NCI-H526 (cell line): Measurements from ENCODE around the gene HTRA1.

Experiments
- DNase-seq, 2 experiments: peaks; one replicate each; lab custom pipeline; 2025; lab: John Stamatoyannopoulos, UW

HTRA1 gene

DNA sequence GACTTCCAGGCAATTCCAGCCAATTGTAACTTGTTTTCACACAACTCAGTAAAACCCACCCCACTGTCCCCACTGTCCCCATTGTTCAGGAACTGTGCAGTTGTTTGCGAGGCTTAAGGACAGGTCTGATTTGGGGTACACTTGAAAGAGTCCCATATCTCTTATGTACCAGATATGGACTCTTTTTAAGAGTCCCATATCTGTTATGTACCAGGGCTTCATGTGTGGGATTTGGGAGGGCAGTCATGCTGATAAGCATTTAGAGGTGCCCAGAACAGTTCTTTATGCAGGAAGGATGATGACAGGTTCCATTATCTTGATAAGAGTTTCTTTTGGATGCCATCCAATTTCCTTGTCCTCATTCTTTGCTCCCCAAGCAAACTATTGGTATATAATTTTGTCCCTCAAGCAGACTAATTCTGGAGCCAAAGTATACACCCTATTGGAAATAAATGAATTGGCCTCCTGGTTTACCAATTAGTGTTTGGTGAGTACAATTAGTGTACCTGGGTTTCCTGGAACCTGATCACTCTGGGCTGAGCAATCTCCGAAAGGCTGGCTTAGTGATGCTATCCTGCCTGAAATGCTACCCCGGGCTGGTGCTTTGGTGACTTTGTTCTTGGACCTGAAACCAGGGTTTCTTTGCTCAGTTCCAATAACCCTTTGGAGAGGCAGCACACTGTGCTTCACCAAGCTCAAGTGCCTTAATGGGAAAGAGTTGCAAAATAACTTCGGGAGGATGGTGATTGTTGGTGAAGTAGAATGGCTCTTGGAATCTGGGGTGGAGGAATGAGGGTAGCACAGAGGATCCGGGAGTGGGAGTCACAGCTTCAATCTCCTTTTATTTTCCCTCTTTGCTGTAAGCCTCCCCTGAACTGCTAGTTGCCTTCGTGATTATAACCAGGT is 93.0 kb downstream of the HTRA1 start:
- DNase-seq: no peak

DNA sequence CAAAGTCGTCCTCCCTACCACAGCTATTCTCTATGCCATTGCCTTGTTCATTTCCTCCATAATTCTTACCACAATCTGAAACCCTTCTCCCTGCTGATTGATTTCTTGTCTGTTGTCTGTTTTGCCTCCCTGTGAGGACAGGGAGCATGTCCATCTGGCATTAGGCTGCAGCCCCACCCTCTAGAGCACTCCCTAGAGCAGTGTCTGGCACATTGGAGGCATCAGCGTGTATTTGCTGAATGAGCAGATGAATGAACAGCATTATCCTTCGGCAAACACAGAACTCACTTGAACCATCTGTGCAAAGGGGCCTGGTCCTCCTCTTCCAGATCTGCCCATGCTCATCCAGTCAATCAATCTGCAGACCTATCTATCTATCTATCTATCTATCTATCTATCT is 94.1 kb downstream of the HTRA1 start:
- DNase-seq: no peak

DNA sequence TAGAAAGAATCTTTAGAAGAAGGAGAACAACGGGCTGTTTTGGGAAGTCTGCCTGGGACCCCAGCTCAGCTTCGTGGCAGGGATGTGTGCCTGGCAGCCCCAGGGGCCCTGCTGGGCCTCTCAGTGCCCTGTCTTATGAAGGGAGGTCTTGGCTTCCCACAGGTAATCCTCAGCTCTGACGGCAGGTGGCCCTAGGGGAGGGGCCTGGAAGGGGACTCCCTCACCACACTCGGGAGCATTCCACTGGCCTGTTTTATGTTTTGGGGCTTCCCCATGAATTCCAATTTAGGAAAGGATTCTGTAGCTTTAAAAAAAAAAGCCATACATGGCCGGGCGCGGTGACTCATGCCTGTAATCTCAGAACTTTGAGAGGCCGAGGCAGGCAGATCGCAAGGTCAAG is 96.2 kb downstream of the HTRA1 start:
- DNase-seq: no peak

DNA sequence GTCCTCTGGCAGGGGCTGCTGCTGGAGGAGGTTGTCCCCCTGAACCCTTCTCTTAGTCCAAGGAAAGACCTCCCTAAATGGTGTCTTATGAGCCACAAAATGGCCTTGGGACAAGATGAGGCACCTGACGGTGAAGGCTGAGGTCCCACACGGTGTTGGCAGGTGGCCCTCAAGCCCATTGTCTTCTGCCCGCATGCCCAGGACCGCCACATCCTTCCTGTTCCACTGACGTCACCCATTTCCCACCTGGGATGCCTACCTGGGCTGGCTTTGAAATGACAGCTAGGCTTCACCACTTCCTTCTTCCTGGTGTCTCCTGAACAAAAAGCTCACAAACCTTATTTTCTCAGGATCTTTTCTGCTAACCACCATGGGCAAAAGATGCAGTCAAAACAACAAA is 97.1 kb downstream of the HTRA1 start:
- DNase-seq: no peak

DNA sequence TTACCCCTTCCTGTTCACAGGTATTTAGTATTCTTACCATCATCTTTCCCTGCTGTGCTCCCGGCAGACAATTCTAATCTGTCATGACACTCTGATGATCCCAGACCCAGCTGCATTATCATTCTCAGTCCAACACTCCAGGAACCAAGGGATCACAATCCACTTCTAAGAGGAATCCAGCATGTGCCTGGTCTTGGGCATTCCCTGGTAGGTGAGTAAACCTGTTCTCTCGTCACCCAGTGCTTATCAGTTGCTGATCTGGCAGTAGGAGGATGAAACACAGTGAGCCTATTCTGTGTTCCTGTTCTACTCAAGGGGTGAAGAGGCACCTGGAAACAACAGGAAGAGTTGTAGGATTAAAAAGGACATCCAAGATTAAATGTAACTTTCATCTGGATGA is 97.9 kb downstream of the HTRA1 start:
- no peak for DNase-seq

DNA sequence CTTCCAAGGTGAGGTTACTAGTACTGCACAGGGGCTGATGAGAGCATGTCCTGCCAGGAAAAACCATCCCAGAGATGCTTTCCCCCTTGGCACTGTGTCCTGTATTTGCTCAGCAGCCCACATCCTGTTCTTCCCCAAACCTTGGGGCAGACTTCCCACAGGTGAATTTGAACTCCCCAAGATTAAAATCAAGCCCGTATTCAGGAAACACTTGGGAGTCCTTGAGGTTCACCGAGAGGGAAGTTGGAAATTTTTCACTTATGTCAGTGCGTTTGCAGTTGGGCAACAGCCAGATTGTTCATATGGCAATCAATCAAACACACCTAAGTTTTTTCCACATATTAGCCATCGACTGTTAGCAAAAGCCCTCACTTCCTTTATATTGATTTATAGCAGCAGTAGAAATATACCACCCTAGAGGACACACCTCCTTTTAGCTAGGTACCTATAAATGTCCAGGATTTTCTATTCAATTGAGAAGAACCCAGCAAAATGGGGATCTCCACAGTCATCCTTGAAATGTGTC is 99.0 kb downstream of the HTRA1 start, which contains the start of gene DMBT1:
Gene DMBT1, plus strand, starts transcription at position 476 of the 526 bp plus-strand sequence. Its CDS starts 17 bp downstream, at position 493.
- no peak for DNase-seq

DNA sequence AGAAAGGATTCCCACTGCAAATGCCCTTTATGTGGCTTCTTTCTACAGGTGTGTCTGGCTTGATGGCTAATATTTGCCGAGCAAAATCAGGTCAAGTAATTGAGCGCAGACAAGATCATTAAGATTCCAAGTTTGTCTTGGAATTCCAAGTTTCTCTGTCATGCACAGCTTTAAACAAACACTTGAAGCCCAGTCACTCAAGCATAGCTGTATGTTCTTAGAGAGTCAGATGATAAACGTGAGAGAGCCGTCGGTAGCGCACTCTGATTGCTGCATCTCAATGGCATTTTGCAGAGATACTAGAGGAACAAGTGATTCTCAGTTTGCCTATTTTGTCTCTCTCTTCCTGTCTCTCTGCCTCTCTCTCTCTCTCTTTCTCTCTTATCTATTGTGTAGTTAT is 99.9 kb downstream of the HTRA1 start:
- no peak for DNase-seq

DNA sequence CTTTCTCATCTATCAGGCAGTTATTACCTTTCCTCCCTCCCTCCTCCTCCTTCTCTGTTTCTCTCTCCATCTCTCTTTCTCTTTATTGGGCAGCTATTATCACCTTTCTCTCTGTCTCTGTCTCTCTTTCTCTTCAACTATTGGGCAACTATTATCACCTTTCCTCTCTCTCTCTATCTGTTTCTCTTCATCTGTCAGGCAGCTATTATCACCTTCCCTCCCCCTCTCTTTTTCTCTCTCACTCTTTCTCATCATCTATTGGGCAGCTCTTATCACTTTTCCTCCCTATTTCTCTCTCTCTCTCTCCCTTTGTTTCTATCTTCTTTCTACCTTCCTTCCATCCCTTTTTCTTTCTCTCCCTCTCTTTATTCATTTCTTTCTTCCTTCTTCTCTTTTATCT is 100.4 kb downstream of the HTRA1 start:
- no peak for DNase-seq
